GM19463 (cell line): ENCODE data around the gene PLEKHH1.

Source experiments
- ATAC-seq: cut with Tn5 transposase; IDR thresholded peaks from one replicate; pipeline ENCODE4 v1.9.1; 2021; ENCODE audit warnings: mild to moderate bottlenecking, moderate library complexity; ENCODE audit not compliant: unreplicated experiment

PLEKHH1 gene

GRCh38 chr14:67510121-67510520, 23.0 kb upstream of the PLEKHH1 start:
- no peak for ATAC-seq

GRCh38 chr14:67510836-67511235, 22.3 kb upstream of the PLEKHH1 start:
- ATAC-seq, result no peak

- no peak for ATAC-seq
These were observed 20.4 kb upstream of the PLEKHH1 start for GRCh38 chr14:67512463-67513310.

GRCh38 chr14:67513631-67514108, 19.4 kb upstream of the PLEKHH1 start:
- no peak for ATAC-seq

GRCh38 chr14:67514203-67514607, 18.9 kb upstream of the PLEKHH1 start:
- ATAC-seq, result no peak

- ATAC-seq, result peak; percentile 62
These were observed 18.3 kb upstream of the PLEKHH1 start for GRCh38 chr14:67514650-67515385.

GRCh38 chr14:67515386-67516079, 17.6 kb upstream of the PLEKHH1 start:
- ATAC-seq, result peak; percentile 55

GRCh38 chr14:67516676-67517075, 16.4 kb upstream of the PLEKHH1 start:
- ATAC-seq, result no peak

GRCh38 chr14:67517083-67517482, 16.0 kb upstream of the PLEKHH1 start:
- ATAC-seq, result no peak

- ATAC-seq, result no peak
These were observed 13.7 kb upstream of the PLEKHH1 start for GRCh38 chr14:67519406-67519805.

- no peak for ATAC-seq
These were observed 12.6 kb upstream of the PLEKHH1 start for GRCh38 chr14:67520482-67520881.

- ATAC-seq, result no peak
These were observed 10.8 kb upstream of the PLEKHH1 start for GRCh38 chr14:67522270-67522669.

GRCh38 chr14:67523764-67524633, 9.1 kb upstream of the PLEKHH1 start:
- no peak for ATAC-seq

GRCh38 chr14:67524634-67524963, 8.5 kb upstream of the PLEKHH1 start:
- no peak for ATAC-seq

GRCh38 chr14:67525389-67525788, 7.7 kb upstream of the PLEKHH1 start:
- no peak for ATAC-seq

- ATAC-seq, result no peak
These were observed 6.9 kb upstream of the PLEKHH1 start for GRCh38 chr14:67526181-67526580.

- ATAC-seq, result peak; percentile 66
These were observed 6.2 kb upstream of the PLEKHH1 start for GRCh38 chr14:67526676-67527459.

- no peak for ATAC-seq
These were observed 5.3 kb upstream of the PLEKHH1 start for GRCh38 chr14:67527756-67528155.

GRCh38 chr14:67528276-67528675, 4.8 kb upstream of the PLEKHH1 start:
- no peak for ATAC-seq
